IMR-90 (cell line): ENCODE measurements around the gene NCKAP5. TPM values are rescaled to one million over a fixed set of nuclear protein-coding genes. Genes with fewer than 3 reads are reported as not detected.

ENCODE experiments used
- ATAC-seq: fragments of 200-7000 bp; cut with Tn5 transposase; 2 replicates; pipeline ENCODE4 v1.9.1; 2020; ENCODE audit warnings: low read depth, mild to moderate bottlenecking, moderate library complexity
- BruUV-seq: library from RNA; stranded (reverse); fragments of 400-500 nt; replicated peaks from 2 replicates; lab custom pipeline; 2021; lab: Mats Ljungman, UMichigan
- CTCF ChIA-PET: fragments of 300-600 bp; formaldehyde crosslinking; extraction: SDS; loops from one replicate; lab custom pipeline; 2021; ENCODE audit warnings: antibody characterized with exemption; lab: Yijun Ruan, JAX
- POLR2A ChIA-PET: fragments of 300-600 bp; sonication (Branson Sonifier 250); formaldehyde crosslinking; loops from one replicate; lab custom pipeline; 2022; ENCODE audit warnings: antibody characterized with exemption; ENCODE audit not compliant: unreplicated experiment; lab: Charles Lee
- DNase-seq: peaks from one replicate; pipeline ENCODE4 v3.0.0; 2013
- H2AFZ ChIP-seq: replicated peaks from 2 replicates; pipeline ENCODE3; 2013; ENCODE audit warnings: low read length, mild to moderate bottlenecking; ENCODE audit not compliant: poor library complexity
- H2AK5ac ChIP-seq: 2 replicates; pipeline ENCODE4 v1.6.1; 2013; ENCODE audit warnings: low read depth, low read length, inconsistent platforms
- H2AK9ac ChIP-seq: replicated peaks from 2 replicates; pipeline ENCODE3; 2013; ENCODE audit warnings: mild to moderate bottlenecking, low read depth, low read length, moderate library complexity; ENCODE audit not compliant: poor library complexity
- H2BK120ac ChIP-seq: 2 replicates; pipeline ENCODE4 v1.6.1; 2013; ENCODE audit warnings: low read depth, low read length, inconsistent platforms
- H2BK15ac ChIP-seq: 3 replicates; pipeline ENCODE4 v1.6.1; 2013; ENCODE audit warnings: low read depth, low read length, inconsistent platforms
- H2BK20ac ChIP-seq: 2 replicates; pipeline ENCODE4 v1.6.1; 2013; ENCODE audit warnings: low read depth, mild to moderate bottlenecking, inconsistent platforms, low read length, moderate library complexity
- H2BK5ac ChIP-seq: 2 replicates; pipeline ENCODE4 v1.6.1; 2013; ENCODE audit warnings: mild to moderate bottlenecking, low read depth, low read length, inconsistent platforms; ENCODE audit not compliant: poor library complexity, severe bottlenecking
- H3K14ac ChIP-seq: replicated peaks from 2 replicates; pipeline ENCODE4 v1.6.1; 2013; ENCODE audit warnings: low read depth, low read length, inconsistent platforms
- H3K18ac ChIP-seq: 2 replicates; pipeline ENCODE4 v1.6.1; 2013; ENCODE audit warnings: low read depth, low read length, control low read depth
- H3K23ac ChIP-seq: 2 replicates; pipeline ENCODE4 v1.6.1; 2013; ENCODE audit warnings: low read depth, low read length, inconsistent platforms
- H3K27ac ChIP-seq: 2 replicates; pipeline ENCODE4 v1.5.1; 2013; ENCODE audit warnings: mild to moderate bottlenecking, control low read depth, low read length; ENCODE audit not compliant: insufficient read depth
- H3K27me3 ChIP-seq: 2 replicates; pipeline ENCODE4 v1.6.1; 2013; ENCODE audit warnings: low read length; ENCODE audit not compliant: control insufficient read depth, insufficient read depth
- H3K36me3 ChIP-seq: 2 replicates; pipeline ENCODE4 v1.6.1; 2013; ENCODE audit warnings: low read length, mixed read lengths; ENCODE audit not compliant: control insufficient read depth, insufficient read depth
- H3K4ac ChIP-seq: 2 replicates; pipeline ENCODE4 v1.6.1; 2013; ENCODE audit warnings: low read depth, low read length, inconsistent platforms
- H3K4me1 ChIP-seq: 2 replicates; pipeline ENCODE4 v1.6.1; 2013; ENCODE audit warnings: low read length, mixed read lengths; ENCODE audit not compliant: control insufficient read depth, insufficient read depth
- H3K4me2 ChIP-seq: 2 replicates; pipeline ENCODE4 v1.6.1; 2013; ENCODE audit warnings: low read depth, mild to moderate bottlenecking, control low read depth, low read length, moderate library complexity
- H3K4me3 ChIP-seq: 2 replicates; pipeline ENCODE4 v1.5.1; 2013; ENCODE audit warnings: low read depth, mild to moderate bottlenecking, control low read depth, low read length, moderate library complexity; ENCODE audit not compliant: insufficient read depth
- H3K56ac ChIP-seq: 2 replicates; pipeline ENCODE4 v1.6.1; 2013; ENCODE audit warnings: low read length, inconsistent platforms; ENCODE audit not compliant: insufficient read depth; ENCODE audit errors: extremely low read depth
- H3K79me1 ChIP-seq, 2 experiments: 2 replicates each; pipeline ENCODE4 v1.6.1; 2013; ENCODE audit warnings: low read length in 2 of 2, inconsistent platforms in 1 of 2, low read depth in 1 of 2
- H3K9ac ChIP-seq: 2 replicates; pipeline ENCODE4 v1.6.1; 2013; ENCODE audit warnings: low read depth, low read length, control low read depth
- H3K9me1 ChIP-seq: 2 replicates; pipeline ENCODE4 v1.6.1; 2013; ENCODE audit warnings: low read length, inconsistent platforms; ENCODE audit not compliant: insufficient read depth
- H3K9me3 ChIP-seq: 2 replicates; pipeline ENCODE4 v1.6.1; 2013; ENCODE audit warnings: low read length; ENCODE audit not compliant: control insufficient read depth, insufficient read depth
- H4K20me1 ChIP-seq: 2 replicates; pipeline ENCODE4 v1.6.1; 2013; ENCODE audit warnings: low read length, inconsistent platforms; ENCODE audit not compliant: insufficient read depth
- H4K5ac ChIP-seq: 2 replicates; pipeline ENCODE4 v1.6.1; 2013; ENCODE audit warnings: mild to moderate bottlenecking, low read depth, low read length, control low read depth
- H4K8ac ChIP-seq, 2 experiments: 2 replicates each; pipeline ENCODE4 v1.6.1; 2013; ENCODE audit warnings: low read depth in 2 of 2, low read length in 2 of 2, control low read depth in 1 of 2, inconsistent platforms in 1 of 2
- H4K91ac ChIP-seq: 2 replicates; pipeline ENCODE4 v1.6.1; 2013; ENCODE audit warnings: low read depth, low read length, inconsistent platforms; ENCODE audit not compliant: insufficient read depth
- BHLHE40 ChIP-seq: fragments of 150-350 bp; IDR thresholded peaks from 2 replicates; pipeline ENCODE4 v1.6.1; 2016; ENCODE audit warnings: mild to moderate bottlenecking, low read depth, low read length
- CEBPB ChIP-seq: IDR thresholded peaks from 2 replicates; pipeline ENCODE4 v1.6.1; 2012; ENCODE audit warnings: low read depth, low read length, improper control_type of control experiment
- ELK1 ChIP-seq: fragments of 150-350 bp; IDR thresholded peaks from 2 replicates; pipeline ENCODE4 v1.6.1; 2016; ENCODE audit warnings: low read depth, mild to moderate bottlenecking, low read length, moderate library complexity, borderline replicate concordance
- MAFK ChIP-seq: IDR thresholded peaks from 2 replicates; pipeline ENCODE4 v1.6.1; 2012; ENCODE audit warnings: low read depth, low read length, improper control_type of control experiment
- MAZ ChIP-seq: IDR thresholded peaks from 2 replicates; pipeline ENCODE4 v1.6.1; 2012; ENCODE audit warnings: low read depth, mild to moderate bottlenecking, low read length, improper control_type of control experiment, moderate library complexity, borderline replicate concordance
- MXI1 ChIP-seq: IDR thresholded peaks from 2 replicates; pipeline ENCODE4 v1.6.1; 2012; ENCODE audit warnings: low read depth, mild to moderate bottlenecking, low read length, moderate library complexity, borderline replicate concordance
- NFE2L2 ChIP-seq: fragments of 150-350 bp; IDR thresholded peaks from 2 replicates; pipeline ENCODE4 v1.6.1; 2016; ENCODE audit warnings: low read depth, mild to moderate bottlenecking, low read length
- POLR2A ChIP-seq: IDR thresholded peaks from 2 replicates; pipeline ENCODE4 v1.6.1; 2012; ENCODE audit warnings: mild to moderate bottlenecking, low read depth, low read length
- RAD21 ChIP-seq: IDR thresholded peaks from 2 replicates; pipeline ENCODE4 v1.6.1; 2012; ENCODE audit warnings: low read length, improper control_type of control experiment
- RCOR1 ChIP-seq: IDR thresholded peaks from 2 replicates; pipeline ENCODE4 v1.6.1; 2012; ENCODE audit warnings: mild to moderate bottlenecking, low read length, improper control_type of control experiment; ENCODE audit not compliant: insufficient replicate concordance
- RFX5 ChIP-seq: IDR thresholded peaks from 2 replicates; pipeline ENCODE4 v1.8.0; 2012; ENCODE audit warnings: low read depth, mild to moderate bottlenecking, low read length, moderate library complexity
- WGBS, 2 experiments: methylation state at CpG; one replicate each; pipeline versions ENCODE4 v1.1.5 to v1.1.7; 2013; ENCODE audit warnings: missing lambda C conversion rate in 2 of 2; ENCODE audit not compliant: insufficient read length in 1 of 2; ENCODE audit errors: extremely low coverage in 2 of 2; 5-methylcytosine and 5-hydroxymethylcytosine counted together
- dilution Hi-C: fragments of 300-500 bp; cut with HindIII; formaldehyde crosslinking; loops from one replicate; pipeline ENCODE4 v1.14.3; 2018; ENCODE audit warnings: low sequenced_read_pairs; ENCODE audit not compliant: unreplicated experiment
- in situ Hi-C: fragments of 300-500 bp; cut with MboI; formaldehyde crosslinking; loops from 3 replicates; pipeline ENCODE4 v1.14.3; 2019; ENCODE audit warnings: low sequenced_read_pairs, inconsistent platforms, mixed read lengths
- intact Hi-C: fragments of 100-400 bp; cut with micrococcal nuclease; formaldehyde crosslinking; loops from 2 replicates; pipeline ENCODE4 v1.10.0; 2022
- polyA plus RNA-seq, 3 experiments: library from polyadenylated mRNA; depleted of rRNA; stranded (reverse); fragments of >200 nt; gene quantifications; 2 replicates each; pipeline ENCODE4 v1.2.3, GENCODE V29; 2012; ENCODE audit warnings: low replicate concordance in 1 of 3
- total RNA-seq: library from RNA; depleted of rRNA; stranded (reverse); fragments of >200 nt; gene quantifications from 2 replicates; pipeline ENCODE4 v1.2.3, GENCODE V29; 2012
- TF ChIP-seq, protein P1 (sequence below): fragments of 150-350 bp; IDR thresholded peaks from 2 replicates; pipeline ENCODE4 v1.6.1; 2017; ENCODE audit warnings: mild to moderate bottlenecking, antibody characterized with exemption, low read length, low read depth

The NCKAP5 gene
- total and polyA plus RNA-seq, 2 of the 4 experiments (the other 2 are of a cell fraction): 2.7 to 3.9 TPM

DNA sequence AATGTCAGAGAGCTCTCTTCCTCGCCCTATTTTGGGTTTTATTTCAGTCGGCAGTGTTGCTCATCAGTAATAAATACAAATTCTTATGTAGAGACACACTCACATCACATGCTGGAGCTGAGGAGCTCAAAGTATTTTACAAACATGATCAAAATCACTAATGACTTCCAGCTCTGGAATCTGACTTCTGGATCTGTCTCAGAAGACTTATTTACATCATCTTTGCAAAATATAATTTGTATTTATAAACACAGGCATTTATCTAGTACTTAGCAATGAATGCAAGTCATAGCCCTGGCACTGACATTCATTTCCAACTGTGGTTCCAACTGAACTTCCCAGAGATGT lies 327.1 kb downstream of the NCKAP5 start (continued):
- TF ChIP-seq, protein P1, sequence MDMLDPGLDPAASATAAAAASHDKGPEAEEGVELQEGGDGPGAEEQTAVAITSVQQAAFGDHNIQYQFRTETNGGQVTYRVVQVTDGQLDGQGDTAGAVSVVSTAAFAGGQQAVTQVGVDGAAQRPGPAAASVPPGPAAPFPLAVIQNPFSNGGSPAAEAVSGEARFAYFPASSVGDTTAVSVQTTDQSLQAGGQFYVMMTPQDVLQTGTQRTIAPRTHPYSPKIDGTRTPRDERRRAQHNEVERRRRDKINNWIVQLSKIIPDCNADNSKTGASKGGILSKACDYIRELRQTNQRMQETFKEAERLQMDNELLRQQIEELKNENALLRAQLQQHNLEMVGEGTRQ: peak; percentile 40; the same call in 1 of the 2 replicates

GRCh38 chr2:133240491-133241223 lies 327.6 kb downstream of the NCKAP5 start:
- DNase-seq: peak; percentile 16
- peak overlapping the region; percentile 96 for H3K27ac ChIP-seq
- peak overlapping the region; percentile 98 for H3K4me2 ChIP-seq
- TF ChIP-seq RCOR1 (no peak), MXI1 (no peak), ELK1 (no peak), RFX5 (no peak), CEBPB (no peak), RAD21 (no peak), BHLHE40 (no peak), POLR2A (no peak), NFE2L2 (no peak), MAFK (no peak), MAZ (no peak)

More at GRCh38 chr2:133240491-133241223, 327.6 kb downstream of the NCKAP5 start:
- peak overlapping the region; percentile 97 for H2BK20ac ChIP-seq
- peak overlapping the region; percentile 99 for H3K56ac ChIP-seq
- CTCF ChIA-PET: interaction anchor here (1.0 kb wide), 1 partner anchor 539 kb away, joined by 4 read pairs; no protein-coding TSS in a partner anchor
- peak overlapping the region; percentile 92 for H3K4ac ChIP-seq
- H3K14ac ChIP-seq: peak overlapping the region; percentile 91
- H2BK5ac ChIP-seq: peak overlapping the region; percentile 93
- BruUV-seq: no TSS peak
- peak overlapping the region; percentile 74 for H4K5ac ChIP-seq
- peaks cover 26 to 53% of the 10 kb centered on the region in 2 experiments for H3K79me1 ChIP-seq
- H2BK15ac ChIP-seq: peak overlapping the region; percentile 91; the same call in 2 of the 3 replicates
- peaks cover 10% of the 10 kb centered on the region for H3K9me1 ChIP-seq
- dilution Hi-C loops: no loop called here
- no CpG with 5 or more reads among the region's 5 CpGs for WGBS, 2 experiments
- H3K9me3 ChIP-seq: no peaks in the 10 kb centered on the region
- peak overlapping the region; percentile 74 for H3K9ac ChIP-seq
- in situ Hi-C loops: no loop called here
- no peaks in the 10 kb centered on the region for H3K36me3 ChIP-seq
- peak overlapping the region; percentile 45 for H3K4me3 ChIP-seq
- peak overlapping the region; percentile 96 for H2BK120ac ChIP-seq
- peaks cover 15% of the 10 kb centered on the region for H3K4me1 ChIP-seq
- peak overlapping the region; percentile 95 for H3K23ac ChIP-seq
- no peaks in the 10 kb centered on the region for H3K27me3 ChIP-seq
- H4K91ac ChIP-seq: peak overlapping the region; percentile 97
- H3K18ac ChIP-seq: peak overlapping the region; percentile 97
- H2AK9ac ChIP-seq: peak overlapping the region; percentile 0
- peak overlapping the region; percentile 81 to 87 for H4K8ac ChIP-seq
- ATAC-seq: no peak; the same call in 1 of the 2 replicates
- intact Hi-C loops: loop anchor here (5.0 kb wide), 1 partner anchor 33 kb away; no protein-coding TSS in a partner anchor
- H2AFZ ChIP-seq: peak overlapping the region; percentile 18
- POLR2A ChIA-PET: interaction anchor here (0.7 to 1.1 kb wide), 5 partner anchors 22 to 603 kb away, joined by 3 to 5 read pairs (median 3); no protein-coding TSS in a partner anchor
- no peaks in the 10 kb centered on the region for H4K20me1 ChIP-seq
- H2AK5ac ChIP-seq: peak overlapping the region; percentile 83
